Activated T-helper 9 cell treated with anti-CD3 and anti-CD28 coated beads, Interleukin-2, amount 50 U/mL, for 16 hours (primary cell): Measurements from ENCODE around the gene F11R.
"Not testable (repeated sequence)": the region's sequence is repeated elsewhere in the genome, so short reads cannot be mapped to it uniquely, and the experiment has no call there.

Experiments
- DNase-seq: peaks from one replicate; pipeline ENCODE4 v3.0.0-alpha.2; 2020; ENCODE audit warnings: low read depth

Gene F11R

GRCh38 chr1:161012420-161012819 is 8.5 kb downstream of the F11R start:
- DNase-seq = no peak

GRCh38 chr1:161009602-161010211 is 11.2 kb downstream of the F11R start:
- DNase-seq = no peak

- DNase-seq = no peak
These were observed 12.0 kb downstream of the F11R start for GRCh38 chr1:161008869-161009510.

GRCh38 chr1:161007369-161007768 is 13.6 kb downstream of the F11R start:
- DNase-seq = no peak

- DNase-seq = no peak
These were observed 14.4 kb downstream of the F11R start for GRCh38 chr1:161006563-161006962.

GRCh38 chr1:161001525-161001924 is 19.4 kb downstream of the F11R start:
- no peak for DNase-seq

- no peak for DNase-seq
These were observed 20.0 kb downstream of the F11R start for GRCh38 chr1:161000736-161001480.

GRCh38 chr1:160999376-160999775 is 21.6 kb downstream of the F11R start:
- no peak for DNase-seq

GRCh38 chr1:160997323-160998038 is 23.5 kb downstream of the F11R start:
- peak; percentile 13 for DNase-seq

- DNase-seq = no peak
These were observed 24.8 kb downstream of the F11R start for GRCh38 chr1:160996178-160996577.

- DNase-seq = no peak
These were observed 27.3 kb downstream of the F11R start for GRCh38 chr1:160993544-160994193.

- DNase-seq = not testable (repeated sequence)
These were observed 28.9 kb downstream of the F11R start for GRCh38 chr1:160992036-160992435.

- DNase-seq = no peak
These were observed 33.4 kb downstream of the F11R start for GRCh38 chr1:160987359-160988050.

- DNase-seq = no peak
These were observed 35.2 kb downstream of the F11R start for GRCh38 chr1:160985723-160986122.

GRCh38 chr1:160981584-160982411 is 39.2 kb downstream of the F11R start:
- no peak for DNase-seq

- no peak for DNase-seq
These were observed 41.7 kb downstream of the F11R start for GRCh38 chr1:160979286-160979685.

GRCh38 chr1:160978510-160978927 is 42.4 kb downstream of the F11R start:
- no peak for DNase-seq

- no peak for DNase-seq
These were observed 45.9 kb downstream of the F11R start for GRCh38 chr1:160975026-160975425.

- no peak for DNase-seq
These were observed 47.5 kb downstream of the F11R start for GRCh38 chr1:160973491-160973890.

GRCh38 chr1:160972939-160973338 is 48.0 kb downstream of the F11R start:
- DNase-seq = no peak
